ENCODE measurements around the gene WNT4.

Gene WNT4

DNA sequence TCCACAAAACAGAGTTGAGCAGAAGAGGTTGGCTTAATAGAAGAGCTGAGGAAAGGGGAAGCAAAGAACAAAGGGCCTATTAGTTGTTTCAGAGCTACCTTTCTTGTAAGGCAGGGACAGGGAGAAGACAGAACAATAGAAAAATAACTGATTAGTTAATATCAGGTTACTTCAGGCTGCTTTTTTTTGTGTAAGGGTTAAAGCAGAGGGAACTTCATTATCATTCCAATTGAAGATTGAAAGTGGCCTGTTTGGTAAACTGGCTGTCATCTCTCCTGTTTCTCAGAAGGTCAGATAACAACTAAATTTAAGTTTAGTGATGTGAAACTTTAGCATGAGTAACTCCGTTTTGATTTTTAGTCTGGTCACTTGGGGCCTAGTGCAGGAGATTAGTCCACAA, 68.1 kb downstream of the WNT4 start:
- DNase-seq (ENCODE audit: low read depth), result no peak

DNA sequence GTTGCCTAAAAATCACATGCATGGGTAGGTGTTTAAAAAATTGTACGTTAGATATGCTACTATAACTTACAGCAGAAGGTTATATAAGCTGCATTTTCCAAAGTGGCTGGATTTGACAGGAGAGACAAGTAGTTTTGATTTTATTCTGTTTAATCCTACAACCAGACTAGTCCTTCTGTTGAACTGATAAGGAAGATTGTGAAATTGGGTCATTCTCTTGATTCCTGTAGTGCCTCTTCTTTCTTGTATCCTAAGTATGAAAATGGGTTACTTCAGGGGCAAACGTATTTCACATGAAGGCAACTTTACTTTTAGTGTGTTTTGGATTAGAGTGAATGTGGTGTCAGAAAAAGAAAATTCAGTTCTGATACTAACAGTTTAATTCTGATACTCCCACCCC, 71.4 kb downstream of the WNT4 start:
- DNase-seq (ENCODE audit: low read depth), result no peak
